ENCODE results near the gene CHST13. TPM values are rescaled to one million over a fixed set of nuclear protein-coding genes. Genes with fewer than 3 reads are reported as not detected.

CHST13 gene
- total RNA-seq, 1 experiment from 2014 or later: 0.52 TPM

DNA sequence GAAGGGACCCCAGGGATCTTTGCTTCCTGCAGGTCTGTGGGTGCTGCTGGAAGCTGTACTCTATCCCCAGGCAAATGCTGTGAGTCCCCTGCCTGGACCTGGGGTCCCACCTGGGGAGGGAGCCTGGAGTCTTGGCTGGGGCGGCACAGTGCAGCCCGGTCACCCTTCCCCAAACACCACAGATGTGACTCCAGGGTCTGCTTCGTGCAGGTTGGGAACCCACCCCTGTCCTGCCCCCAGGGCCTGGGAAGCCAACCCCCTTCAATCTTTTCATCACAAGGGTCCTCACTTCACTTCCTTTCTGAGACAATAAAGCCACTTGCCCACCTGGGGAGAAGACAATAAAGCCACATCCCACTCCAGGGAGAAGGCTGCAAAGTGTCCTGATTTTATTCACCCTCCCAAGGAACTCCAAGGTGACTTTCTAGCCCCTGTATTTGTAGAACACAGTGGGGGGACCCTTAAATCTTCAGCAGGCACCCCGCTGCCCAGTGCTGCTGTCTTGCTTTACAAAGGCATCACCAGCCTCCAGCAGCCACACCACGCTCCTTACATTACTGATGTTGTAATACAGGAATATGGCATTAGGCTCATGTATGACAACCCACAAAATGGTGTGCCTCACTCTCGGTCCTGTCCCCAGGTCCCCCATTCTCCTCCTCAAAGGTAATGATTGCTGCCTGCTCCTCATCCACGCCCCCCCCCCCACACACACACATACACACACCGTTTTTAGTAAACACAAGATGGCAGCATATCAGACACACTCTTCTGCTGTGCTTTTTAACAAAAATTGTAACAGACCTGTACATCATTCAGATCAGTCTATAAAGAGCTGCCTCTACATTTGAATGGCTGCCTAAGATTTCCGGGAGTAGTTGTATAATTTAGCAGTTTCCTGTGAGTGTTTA, 24.9 kb downstream of the CHST13 start:
- intact Hi-C loops (cut with micrococcal nuclease; ENCODE audit: unreplicated experiment): no loop called here
- no peaks in the 10 kb centered on the region for H3K4me1 ChIP-seq (replicated peaks; ENCODE audit: insufficient read depth)
- no peaks in the 10 kb centered on the region for H3K9me3 ChIP-seq (ENCODE audit: insufficient read depth, low read depth)
- H3K27me3 ChIP-seq (ENCODE audit: insufficient read depth, low read depth): peaks cover 63% of the 10 kb centered on the region
- H2AFZ ChIP-seq: no peak overlapping the region
- H3K79me2 ChIP-seq (ENCODE audit: low read depth): no peaks in the 10 kb centered on the region
- no TSS peak for BruUV-seq (replicated peaks)
- H4K20me1 ChIP-seq (ENCODE audit: insufficient read depth): no peaks in the 10 kb centered on the region; the same call in 1 of the 2 replicates
- DNase-seq: no peak
- no peak for TF ChIP-seq EZH2 (IDR thresholded peaks at IDR 0.05; ENCODE audit: low read depth)
- TF ChIP-seq, protein P1, sequence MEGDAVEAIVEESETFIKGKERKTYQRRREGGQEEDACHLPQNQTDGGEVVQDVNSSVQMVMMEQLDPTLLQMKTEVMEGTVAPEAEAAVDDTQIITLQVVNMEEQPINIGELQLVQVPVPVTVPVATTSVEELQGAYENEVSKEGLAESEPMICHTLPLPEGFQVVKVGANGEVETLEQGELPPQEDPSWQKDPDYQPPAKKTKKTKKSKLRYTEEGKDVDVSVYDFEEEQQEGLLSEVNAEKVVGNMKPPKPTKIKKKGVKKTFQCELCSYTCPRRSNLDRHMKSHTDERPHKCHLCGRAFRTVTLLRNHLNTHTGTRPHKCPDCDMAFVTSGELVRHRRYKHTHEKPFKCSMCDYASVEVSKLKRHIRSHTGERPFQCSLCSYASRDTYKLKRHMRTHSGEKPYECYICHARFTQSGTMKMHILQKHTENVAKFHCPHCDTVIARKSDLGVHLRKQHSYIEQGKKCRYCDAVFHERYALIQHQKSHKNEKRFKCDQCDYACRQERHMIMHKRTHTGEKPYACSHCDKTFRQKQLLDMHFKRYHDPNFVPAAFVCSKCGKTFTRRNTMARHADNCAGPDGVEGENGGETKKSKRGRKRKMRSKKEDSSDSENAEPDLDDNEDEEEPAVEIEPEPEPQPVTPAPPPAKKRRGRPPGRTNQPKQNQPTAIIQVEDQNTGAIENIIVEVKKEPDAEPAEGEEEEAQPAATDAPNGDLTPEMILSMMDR (conservative IDR thresholded peaks at IDR 0.05): no peak
- no peak overlapping the region for H3K27ac ChIP-seq
- CTCF ChIA-PET: no interaction called here
- POLR2A ChIA-PET (ENCODE audit: unreplicated experiment): no interaction called here
- no peaks in the 10 kb centered on the region for H3K36me3 ChIP-seq (ENCODE audit: low read depth)
- H3K4me2 ChIP-seq: no peak overlapping the region
- no peak overlapping the region for H3K4me3 ChIP-seq
- no peaks in the 10 kb centered on the region for H3F3A ChIP-seq (ENCODE audit: insufficient read depth, low read depth)
- H3K9me2 ChIP-seq (ENCODE audit: insufficient read depth): no peaks in the 10 kb centered on the region

DNA sequence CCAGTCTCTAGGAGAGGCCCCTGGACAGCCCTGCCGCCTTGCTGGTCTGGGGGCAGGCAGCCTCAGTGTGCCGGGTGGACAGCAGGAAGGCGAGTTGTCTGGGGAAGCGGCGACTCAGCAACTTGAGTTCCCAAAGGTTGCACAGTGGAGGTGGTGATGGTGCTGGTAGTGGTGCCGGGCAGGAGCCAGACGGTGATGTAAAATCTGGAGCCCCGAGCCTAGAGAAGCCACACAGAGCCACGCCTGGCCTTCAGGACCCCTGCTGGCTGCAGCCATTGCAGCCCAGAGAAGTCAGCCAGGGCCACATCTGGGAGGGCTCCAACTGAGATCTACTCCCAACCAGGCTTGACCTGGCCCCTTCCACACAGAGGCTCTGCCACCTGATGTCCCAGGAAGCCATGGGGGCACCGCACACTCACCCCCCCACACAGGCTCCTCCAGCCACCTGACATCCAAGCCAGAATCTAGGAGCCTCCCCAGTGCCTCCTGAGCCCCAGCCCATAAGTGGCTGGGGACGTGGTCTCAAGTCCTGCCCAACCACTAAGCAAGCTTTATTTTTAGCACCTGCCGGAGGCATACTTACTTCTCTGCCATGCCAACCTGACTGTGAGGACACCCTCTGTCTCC, 26.0 kb downstream of the CHST13 start:
- CTCF ChIA-PET: no interaction called here
- no peak for TF ChIP-seq EZH2 (IDR thresholded peaks at IDR 0.05; ENCODE audit: low read depth)
- TF ChIP-seq, protein P1 (conservative IDR thresholded peaks at IDR 0.05): no peak

DNA sequence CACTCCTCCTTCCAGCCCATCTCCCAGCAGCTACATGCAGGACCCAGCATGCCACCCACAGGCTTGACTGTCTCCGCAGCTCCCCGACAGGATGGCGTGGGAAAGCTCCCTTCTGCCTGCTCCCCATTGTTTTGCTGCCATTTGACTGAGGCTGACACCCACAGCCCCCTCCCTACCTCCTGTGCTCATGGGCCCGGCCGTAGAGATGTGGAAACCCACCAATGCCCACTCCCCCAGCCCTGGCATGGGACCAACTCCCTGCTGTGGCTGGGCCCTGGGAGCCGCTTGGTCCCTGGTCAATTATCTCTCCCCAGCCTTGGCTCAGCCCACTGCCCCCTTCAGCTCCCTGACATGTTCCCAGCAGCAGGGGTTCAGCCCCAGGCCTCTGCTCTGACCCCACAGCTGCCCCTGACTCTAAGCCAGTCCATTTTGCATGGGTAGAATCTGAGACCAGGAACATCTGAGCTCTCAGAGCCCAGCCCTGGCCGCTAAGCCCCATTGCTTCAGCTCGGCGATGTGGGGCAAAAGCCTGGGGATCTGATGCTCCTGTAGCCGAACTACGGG, 26.6 kb downstream of the CHST13 start:
- no peak overlapping the region for H3K27ac ChIP-seq
- no peak overlapping the region for H3K4me2 ChIP-seq
- no peaks in the 10 kb centered on the region; the same call in 1 of the 2 replicates for H4K20me1 ChIP-seq (ENCODE audit: insufficient read depth)
- DNase-seq: no peak
- peaks cover 63% of the 10 kb centered on the region for H3K27me3 ChIP-seq (ENCODE audit: insufficient read depth, low read depth)
- H3K4me3 ChIP-seq: no peak overlapping the region
- intact Hi-C loops (cut with micrococcal nuclease; ENCODE audit: unreplicated experiment): no loop called here
- no TSS peak for BruUV-seq (replicated peaks)
- no peaks in the 10 kb centered on the region for H3K36me3 ChIP-seq (ENCODE audit: low read depth)
- CTCF ChIA-PET: no interaction called here
- H3K79me2 ChIP-seq (ENCODE audit: low read depth): no peaks in the 10 kb centered on the region
- no peaks in the 10 kb centered on the region for H3K4me1 ChIP-seq (replicated peaks; ENCODE audit: insufficient read depth)
- POLR2A ChIA-PET (ENCODE audit: unreplicated experiment): interaction anchor here (0.6 kb wide), 1 partner anchor 11 kb away, joined by 12 read pairs; no protein-coding TSS in a partner anchor
- H3K9me2 ChIP-seq (ENCODE audit: insufficient read depth): no peaks in the 10 kb centered on the region
- no peak overlapping the region for H2AFZ ChIP-seq
- no peak for TF ChIP-seq EZH2 (IDR thresholded peaks at IDR 0.05; ENCODE audit: low read depth)
- no peaks in the 10 kb centered on the region for H3K9me3 ChIP-seq (ENCODE audit: insufficient read depth, low read depth)
- H3F3A ChIP-seq (ENCODE audit: insufficient read depth, low read depth): no peaks in the 10 kb centered on the region

More for the DNA sequence above, 26.0 kb downstream of the CHST13 start:
- no peak for DNase-seq
- Histone ChIP-seq H3K27me3 (ENCODE audit: insufficient read depth, low read depth) (peaks cover 63% of the 10 kb centered on the region), H3K4me3 (no peak overlapping the region), H3K9me2 (ENCODE audit: insufficient read depth) (no peaks in the 10 kb centered on the region), H4K20me1 (ENCODE audit: insufficient read depth) (no peaks in the 10 kb centered on the region; the same call in 1 of the 2 replicates), H3K4me1 (replicated peaks; ENCODE audit: insufficient read depth) (no peaks in the 10 kb centered on the region), H3K36me3 (ENCODE audit: low read depth) (no peaks in the 10 kb centered on the region), H2AFZ (no peak overlapping the region), H3K9me3 (ENCODE audit: insufficient read depth, low read depth) (no peaks in the 10 kb centered on the region), H3K4me2 (no peak overlapping the region), H3K79me2 (ENCODE audit: low read depth) (no peaks in the 10 kb centered on the region), H3K27ac (no peak overlapping the region), H3F3A (ENCODE audit: insufficient read depth, low read depth) (no peaks in the 10 kb centered on the region)
- no TSS peak for BruUV-seq (replicated peaks)
- POLR2A ChIA-PET (ENCODE audit: unreplicated experiment): interaction anchor here (0.6 kb wide), 1 partner anchor 12 kb away, joined by 12 read pairs; no protein-coding TSS in a partner anchor
- intact Hi-C loops (cut with micrococcal nuclease; ENCODE audit: unreplicated experiment): no loop called here

All from PC-9 (cell line).